Measurements from ENCODE around the gene CCDC13. TPM values are rescaled to one million over a fixed set of nuclear protein-coding genes. Genes with fewer than 3 reads are reported as not detected.

CCDC13 gene, protein sequence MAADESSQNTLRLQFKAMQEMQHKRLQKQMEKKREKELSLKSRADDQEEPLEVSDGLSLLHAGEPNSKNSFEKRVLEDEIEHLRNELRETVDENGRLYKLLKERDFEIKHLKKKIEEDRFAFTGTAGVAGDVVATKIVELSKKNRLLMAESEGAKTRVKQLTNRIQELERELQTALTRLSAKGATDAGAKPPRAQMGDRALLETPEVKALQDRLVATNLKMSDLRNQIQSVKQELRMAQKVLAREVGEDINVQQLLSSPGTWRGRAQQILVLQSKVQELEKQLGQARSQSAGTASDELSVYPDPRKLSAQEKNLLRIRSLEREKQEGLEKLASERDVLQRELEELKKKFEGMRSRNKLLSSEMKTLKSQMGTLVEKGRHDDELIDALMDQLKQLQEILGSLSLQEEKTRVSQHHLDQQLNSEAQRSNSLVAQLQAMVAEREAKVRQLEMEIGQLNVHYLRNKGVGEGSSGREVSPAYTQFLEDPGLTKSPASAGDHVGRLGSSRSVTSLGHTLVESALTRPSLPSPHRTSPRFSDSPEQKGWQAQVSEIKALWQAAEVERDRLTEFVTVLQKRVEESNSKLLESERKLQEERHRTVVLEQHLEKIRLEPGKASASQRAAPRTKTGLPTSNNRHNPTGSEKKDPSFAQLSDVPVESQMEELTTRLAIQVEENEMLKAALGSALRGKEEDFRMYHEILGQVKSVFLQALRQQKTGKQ
- total RNA-seq: 1 to 10 TPM in 1 of 2 donors, under 1 TPM in 1; 0.42 to 2.3 TPM
- 1 to 10 TPM in 1 of 2 donors, under 1 TPM in 1; 0.69 to 1.4 TPM for polyA plus RNA-seq

DNA sequence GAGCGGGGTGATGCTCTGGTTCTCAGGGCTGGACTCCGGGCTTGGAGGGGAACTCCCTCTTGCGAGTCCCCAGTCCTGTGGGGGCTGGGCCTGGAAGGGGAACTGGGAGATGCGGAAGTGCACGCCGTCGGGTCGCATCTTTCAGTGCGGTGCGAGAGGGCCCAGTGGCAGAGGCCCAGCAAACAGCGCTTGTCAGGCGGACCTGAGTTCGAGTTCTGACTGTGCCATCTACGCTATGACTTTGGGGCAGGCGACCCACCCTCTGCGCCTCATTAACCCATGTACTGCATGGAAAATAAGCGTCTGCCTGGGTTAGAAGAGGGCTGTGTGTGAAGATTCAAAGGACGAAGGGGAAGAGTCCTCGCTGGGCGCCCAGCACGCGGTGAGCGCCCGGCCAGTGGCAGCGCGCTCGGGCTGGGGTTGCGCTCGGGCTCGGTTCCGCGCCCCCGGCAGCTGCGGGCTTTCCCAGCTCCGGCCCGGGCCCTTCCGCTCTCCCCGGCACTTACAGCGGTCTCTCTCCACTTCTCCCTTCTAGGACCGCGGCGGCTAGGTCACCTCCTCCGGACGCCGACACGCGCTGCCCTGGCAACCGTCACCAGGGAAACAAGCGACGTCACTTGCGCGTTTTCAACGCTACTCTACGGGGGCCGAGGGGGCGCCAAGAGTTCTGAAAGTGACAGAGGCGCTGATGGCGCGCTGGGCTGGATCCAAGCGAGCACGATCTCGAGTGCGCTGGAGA, at the start of gene CCDC13:
Gene CCDC13, minus strand, starts transcription at position 584 of the 739 bp plus-strand sequence. CDS start 14,908 bp downstream, outside the sequence.
- TF ChIP-seq, protein P1, sequence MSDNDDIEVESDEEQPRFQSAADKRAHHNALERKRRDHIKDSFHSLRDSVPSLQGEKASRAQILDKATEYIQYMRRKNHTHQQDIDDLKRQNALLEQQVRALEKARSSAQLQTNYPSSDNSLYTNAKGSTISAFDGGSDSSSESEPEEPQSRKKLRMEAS (IDR thresholded peaks at IDR 0.05): peak; percentile 82
- TF ChIP-seq, protein P2, sequence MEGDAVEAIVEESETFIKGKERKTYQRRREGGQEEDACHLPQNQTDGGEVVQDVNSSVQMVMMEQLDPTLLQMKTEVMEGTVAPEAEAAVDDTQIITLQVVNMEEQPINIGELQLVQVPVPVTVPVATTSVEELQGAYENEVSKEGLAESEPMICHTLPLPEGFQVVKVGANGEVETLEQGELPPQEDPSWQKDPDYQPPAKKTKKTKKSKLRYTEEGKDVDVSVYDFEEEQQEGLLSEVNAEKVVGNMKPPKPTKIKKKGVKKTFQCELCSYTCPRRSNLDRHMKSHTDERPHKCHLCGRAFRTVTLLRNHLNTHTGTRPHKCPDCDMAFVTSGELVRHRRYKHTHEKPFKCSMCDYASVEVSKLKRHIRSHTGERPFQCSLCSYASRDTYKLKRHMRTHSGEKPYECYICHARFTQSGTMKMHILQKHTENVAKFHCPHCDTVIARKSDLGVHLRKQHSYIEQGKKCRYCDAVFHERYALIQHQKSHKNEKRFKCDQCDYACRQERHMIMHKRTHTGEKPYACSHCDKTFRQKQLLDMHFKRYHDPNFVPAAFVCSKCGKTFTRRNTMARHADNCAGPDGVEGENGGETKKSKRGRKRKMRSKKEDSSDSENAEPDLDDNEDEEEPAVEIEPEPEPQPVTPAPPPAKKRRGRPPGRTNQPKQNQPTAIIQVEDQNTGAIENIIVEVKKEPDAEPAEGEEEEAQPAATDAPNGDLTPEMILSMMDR (IDR thresholded peaks at IDR 0.05; ENCODE audit: low read depth, low read length, missing input control): no peak
- TF ChIP-seq NR2F2 (IDR thresholded peaks at IDR 0.05): no peak
- TF ChIP-seq HNF4A (conservative IDR thresholded peaks at IDR 0.05): peak in 1 of 2 donors; percentile 12
- TF ChIP-seq REST (IDR thresholded peaks at IDR 0.05): peak; percentile 79
- TF ChIP-seq RXRA (IDR thresholded peaks at IDR 0.05): peak in 1 of 2 donors; percentile 30
- peak; percentile 73 for TF ChIP-seq ZBTB33 (IDR thresholded peaks at IDR 0.05)
- TF ChIP-seq ATF3 (IDR thresholded peaks at IDR 0.05): no peak
- no peak for TF ChIP-seq EGR1 (IDR thresholded peaks at IDR 0.05; ENCODE audit: low read depth in 2 of 2)
- peak; percentile 36 for TF ChIP-seq SP1 (IDR thresholded peaks at IDR 0.05)
- no peak for TF ChIP-seq HNF4G (IDR thresholded peaks at IDR 0.05)
- no peak for TF ChIP-seq TAF1 (conservative IDR thresholded peaks at IDR 0.05)
- no peak for TF ChIP-seq JUND (IDR thresholded peaks at IDR 0.05)
- TF ChIP-seq FOXA2 (IDR thresholded peaks at IDR 0.05): no peak
- TF ChIP-seq RAD21 (IDR thresholded peaks at IDR 0.05): peak; percentile 14 to 23
- TF ChIP-seq YY1 (IDR thresholded peaks at IDR 0.05): peak; percentile 92
- no peak for TF ChIP-seq GABPA (IDR thresholded peaks at IDR 0.05 in 1 of 2, conservative IDR thresholded peaks at IDR 0.05 in 1 of 2)
- TF ChIP-seq FOXA1 (IDR thresholded peaks at IDR 0.05): no peak
- 8% methylated on average over 63 of the region's 63 CpGs for WGBS
- H3K9ac ChIP-seq (ENCODE audit: low read depth in 1 of 2, low read length in 2 of 2): peak within 1 kb of the TSS; percentile 47 to 92

More for the DNA sequence above, at the start of gene CCDC13:
- H3K4me3 ChIP-seq (ENCODE audit: low read depth in 1 of 3, low read length in 3 of 3): peak within 1 kb of the TSS; percentile 50 to 67 (median 54)
- peak; percentile 90 for DNase-seq (ENCODE audit: low spot score)
- H3K4me1 ChIP-seq (ENCODE audit: control insufficient read depth in 4 of 4, insufficient read depth in 4 of 4, low read length in 3 of 4): peaks cover 0 to 8% (median 5%) of the 10 kb centered on the region in 4 donors
- no peaks in the 10 kb centered on the region for H3K9me3 ChIP-seq (ENCODE audit: control insufficient read depth in 4 of 4, low read length in 3 of 4)
- no peaks in the 10 kb centered on the region for H3K36me3 ChIP-seq (ENCODE audit: control insufficient read depth in 4 of 4, insufficient read depth in 3 of 4, low read depth in 1 of 4, low read length in 3 of 4)
- H3K27me3 ChIP-seq (ENCODE audit: control insufficient read depth in 4 of 4, insufficient read depth in 4 of 4, low read length in 3 of 4): no peaks in the 10 kb centered on the region
- peak within 1 kb of the TSS; percentile 74 to 87 for H3K27ac ChIP-seq (ENCODE audit: low read depth in 1 of 2, low read length in 2 of 2)

Measured in liver (tissue), 9 donors.